GM12878 (cell line): ENCODE results near the gene LIG1. TPM values are rescaled to one million over a fixed set of nuclear protein-coding genes. Genes with fewer than 3 reads are reported as not detected.

Source experiments
- ATAC-seq: fragments of 200-7000 bp; cut with Tn5 transposase; 3 replicates; pipeline ENCODE4 v1.9.1; 2020; ENCODE audit warnings: mild to moderate bottlenecking, moderate library complexity
- BruUV-seq: library from RNA; stranded (reverse); fragments of 400-500 nt; replicated peaks from 2 replicates; lab custom pipeline; 2021; lab: Mats Ljungman, UMichigan
- CTCF ChIA-PET: fragments of 300-600 bp; sonication (Branson Sonifier 250); formaldehyde crosslinking; extraction: SDS; loops from one replicate; lab custom pipeline; 2021; ENCODE audit warnings: inconsistent platforms; lab: Yijun Ruan, JAX
- POLR2A ChIA-PET: fragments of 350-600 bp; formaldehyde crosslinking; extraction: SDS; loops from one replicate; lab custom pipeline; 2021; ENCODE audit warnings: inconsistent platforms; lab: Charles Lee
- RAD21 ChIA-PET: fragments of 300-600 bp; sonication (Branson Sonifier 250); formaldehyde crosslinking; loops from one replicate; lab custom pipeline; 2023; ENCODE audit warnings: antibody characterized with exemption; ENCODE audit not compliant: unreplicated experiment; lab: Charles Lee
- SMC1A ChIA-PET: fragments of 300-600 bp; sonication (Branson Sonifier 250); formaldehyde crosslinking; loops from one replicate; lab custom pipeline; 2023; ENCODE audit not compliant: unreplicated experiment, uncharacterized antibody; lab: Charles Lee
- DNase-seq: peaks from one replicate; pipeline ENCODE4 v3.0.0-alpha.2; 2011; ENCODE audit warnings: low read depth, low spot score
- FAIRE-seq: peaks from 3 replicates; lab custom pipeline; 2011; peaks lifted over from hg19 to GRCh38; lab: Jason Lieb, UNC
- H2AFZ ChIP-seq: 2 replicates; pipeline ENCODE4 v1.6.0; 2011; ENCODE audit warnings: low read depth, low read length, control low read depth; ENCODE audit not compliant: control insufficient read depth
- H3K27ac ChIP-seq: 2 replicates; pipeline ENCODE4 v1.5.1; 2011; ENCODE audit warnings: control low read depth; ENCODE audit not compliant: control insufficient read depth, insufficient read depth
- H3K27me3 ChIP-seq, 2 experiments: replicated peaks in 1 of 2; 2 replicates each; pipeline versions ENCODE4 v1.6.0 to v1.6.1; 2011; ENCODE audit warnings: low read length in 1 of 2; ENCODE audit not compliant: control insufficient read depth in 2 of 2, insufficient read depth in 2 of 2
- H3K36me3 ChIP-seq, 2 experiments: 2 replicates each; pipeline ENCODE4 v1.5.1; 2011; ENCODE audit warnings: low read length in 1 of 2; ENCODE audit not compliant: control insufficient read depth in 2 of 2, insufficient read depth in 2 of 2
- H3K4me1 ChIP-seq: 2 replicates; pipeline ENCODE4 v1.6.1; 2011; ENCODE audit warnings: mild to moderate bottlenecking, low read length, moderate library complexity, mixed read lengths; ENCODE audit not compliant: control insufficient read depth, insufficient read depth
- H3K4me2 ChIP-seq: 2 replicates; pipeline ENCODE4 v1.6.0; 2011; ENCODE audit warnings: control low read depth; ENCODE audit not compliant: control insufficient read depth, insufficient read depth
- H3K4me3 ChIP-seq: fragments of 200-600 bp; sonication (generic); 2 replicates; pipeline ENCODE4 v1.5.1; 2016
- H3K79me2 ChIP-seq: 2 replicates; pipeline ENCODE4 v1.6.0; 2011; ENCODE audit warnings: low read length; ENCODE audit not compliant: control insufficient read depth, insufficient read depth
- H3K9ac ChIP-seq: 2 replicates; pipeline ENCODE4 v1.8.0; 2011; ENCODE audit warnings: low read length, control low read depth, mixed read lengths; ENCODE audit not compliant: control insufficient read depth, insufficient read depth
- H3K9me3 ChIP-seq: replicated peaks from 3 replicates; pipeline ENCODE4 v1.5.1; 2011; ENCODE audit warnings: mild to moderate bottlenecking, low read length; ENCODE audit not compliant: control insufficient read depth, insufficient read depth
- H4K20me1 ChIP-seq: 2 replicates; pipeline ENCODE4 v1.6.0; 2011; ENCODE audit not compliant: control insufficient read depth, insufficient read depth
- ATF3 ChIP-seq: IDR thresholded peaks from 2 replicates; pipeline ENCODE4 v1.6.1; 2011; ENCODE audit warnings: low read depth, mild to moderate bottlenecking, low read length, moderate library complexity, borderline replicate concordance; ENCODE audit errors: extremely low read depth
- BCL11A ChIP-seq: IDR thresholded peaks from 2 replicates; pipeline ENCODE4 v1.6.1; 2011; ENCODE audit warnings: low read depth, low read length
- CEBPZ ChIP-seq: fragments of 150-350 bp; IDR thresholded peaks from 2 replicates; pipeline ENCODE4 v1.6.1; 2016; ENCODE audit warnings: low read depth, low read length
- CHD1 ChIP-seq: IDR thresholded peaks from 2 replicates; pipeline ENCODE4 v1.6.1; 2012; ENCODE audit warnings: low read depth, low read length, improper control_type of control experiment
- CHD4 ChIP-seq: fragments of 200-600 bp; sonication (generic); IDR thresholded peaks from 2 replicates; pipeline ENCODE4 v1.6.1; 2016; ENCODE audit warnings: mild to moderate bottlenecking
- EZH2 ChIP-seq: IDR thresholded peaks from 2 replicates; pipeline ENCODE4 v1.6.1; 2012; ENCODE audit warnings: low read depth, mild to moderate bottlenecking, control low read depth, inconsistent platforms, low read length, borderline replicate concordance; ENCODE audit not compliant: control insufficient read depth
- FOS ChIP-seq: IDR thresholded peaks from 3 replicates; pipeline ENCODE4 v1.6.1; 2011; ENCODE audit warnings: borderline replicate concordance; ENCODE audit not compliant: insufficient read length; ENCODE audit errors: extremely low read depth
- FOXK2 ChIP-seq: fragments of 450-650 bp; IDR thresholded peaks from 2 replicates; pipeline ENCODE4 v1.6.1; 2017; ENCODE audit warnings: mild to moderate bottlenecking, moderate library complexity
- GABPA ChIP-seq: IDR thresholded peaks from 2 replicates; pipeline ENCODE4 v1.6.1; 2014; ENCODE audit warnings: antibody characterized with exemption, low read depth, mild to moderate bottlenecking, inconsistent platforms
- MAX ChIP-seq: IDR thresholded peaks from 2 replicates; pipeline ENCODE4 v1.6.1; 2012; ENCODE audit warnings: low read depth, low read length, improper control_type of control experiment
- NFIC ChIP-seq: IDR thresholded peaks from 2 replicates; pipeline ENCODE4 v1.6.1; 2012; ENCODE audit warnings: low read depth, mild to moderate bottlenecking, inconsistent platforms, low read length, moderate library complexity
- NKRF ChIP-seq: fragments of 450-650 bp; conservative IDR thresholded peaks from 2 replicates; pipeline ENCODE4 v1.6.1; 2017; ENCODE audit warnings: mild to moderate bottlenecking, moderate library complexity
- POLR2A ChIP-seq: IDR thresholded peaks from 2 replicates; pipeline ENCODE4 v1.6.1; 2011; ENCODE audit warnings: low read depth, mild to moderate bottlenecking, low read length
- RUNX3 ChIP-seq: IDR thresholded peaks from 2 replicates; pipeline ENCODE4 v1.6.1; 2012; ENCODE audit warnings: low read length, inconsistent platforms
- SIN3A ChIP-seq: IDR thresholded peaks from 2 replicates; pipeline ENCODE4 v1.6.1; 2012; ENCODE audit warnings: low read depth, low read length, improper control_type of control experiment
- SMAD5 ChIP-seq: IDR thresholded peaks from 2 replicates; pipeline ENCODE4 v1.6.1; 2016; ENCODE audit warnings: antibody characterized with exemption, low read depth
- SMC3 ChIP-seq: IDR thresholded peaks from 2 replicates; pipeline ENCODE4 v1.6.1; 2011; ENCODE audit warnings: low read length, improper control_type of control experiment, borderline replicate concordance
- ZSCAN29 ChIP-seq: fragments of 450-650 bp; IDR thresholded peaks from 2 replicates; pipeline ENCODE4 v1.6.1; 2017; ENCODE audit warnings: mild to moderate bottlenecking, moderate library complexity
- WGBS: methylation state at CpG from one replicate; pipeline ENCODE4 v1.1.6; 2016; ENCODE audit warnings: low lambda C conversion rate; ENCODE audit not compliant: insufficient replicate concordance, insufficient coverage; ENCODE audit errors: missing lambda C conversion rate; 5-methylcytosine and 5-hydroxymethylcytosine counted together
- in situ Hi-C: fragments of 300-500 bp; cut with MboI; formaldehyde crosslinking; loops from 9 replicates; pipeline ENCODE4 v1.14.3; 2018; ENCODE audit warnings: mixed read lengths
- intact Hi-C: fragments of 100-400 bp; cut with micrococcal nuclease; formaldehyde crosslinking; loops from one replicate; pipeline ENCODE4 v1.14.2; 2022; ENCODE audit not compliant: unreplicated experiment
- polyA plus RNA-seq, 11 experiments: library from polyadenylated mRNA; depleted of rRNA in 4 of 11; unstranded in 6 of 11; stranded (reverse) in 5 of 11; fragments of >200 nt; fragmentation: Nextera tagmentation in 4 of 11; fragmentation: Illumina TruSeq in 1 of 11; extraction: Ambion mirVana in 4 of 11; extraction: Trizol in 1 of 11; gene quantifications; 1 replicate in 1 of 11; 2 replicates in 10 of 11; pipeline versions ENCODE4 v1.2.1 to v1.2.3, GENCODE V29; 2011 to 2016; ENCODE audit warnings: inconsistent platforms in 2 of 11, missing spikeins in 2 of 11, low read depth in 1 of 11
- total RNA-seq, 4 experiments: library from RNA; depleted of rRNA in 3 of 4; stranded (reverse); fragments of >200 nt in 3 of 4; fragmentation: Illumina TruSeq in 1 of 4; extraction: Trizol in 1 of 4; gene quantifications; 2 replicates each; pipeline versions ENCODE4 v1.2.1 to v1.2.3, GENCODE V29; 2013 to 2021

Gene LIG1
- total and polyA plus RNA-seq, 10 of the 15 experiments (the other 5 are each of a cell fraction or from before 2014, with no cell fraction given), result 7.8 to 117 (median 73.7) TPM

- H3K27me3 ChIP-seq, result no peaks in the 10 kb centered on the region
- ChIA-PET SMC1A (no interaction called here), POLR2A (interaction anchor here (1.2 to 1.7 kb wide), 2 partner anchors 14 to 19 kb away, joined by 3 to 5 read pairs; partner anchors contain the start of gene PLA2G4C), CTCF (interaction anchor here (0.6 to 10.0 kb wide), 6 partner anchors 15 to 142 kb away, joined by 3 to 85 read pairs (median 4); partner anchors contain the start of gene PLA2G4C), RAD21 (no interaction called here)
- BruUV-seq, result no TSS peak
- FAIRE-seq, result no peak
- no peaks in the 10 kb centered on the region for H3K9me3 ChIP-seq
- H3K4me2 ChIP-seq, result no peak overlapping the region
- no peak overlapping the region for H3K4me3 ChIP-seq
- no peak overlapping the region for H2AFZ ChIP-seq
- H3K9ac ChIP-seq, result no peak overlapping the region
- DNase-seq, result no peak
- in situ Hi-C loops, result no loop called here
- intact Hi-C loops, result no loop called here
- H3K27ac ChIP-seq, result no peak overlapping the region
- 88% methylated on average over 12 of the region's 12 CpGs for WGBS
- H4K20me1 ChIP-seq, result no peaks in the 10 kb centered on the region
- H3K4me1 ChIP-seq, result peaks cover 13% of the 10 kb centered on the region
- H3K36me3 ChIP-seq, result peaks cover 7 to 13% of the 10 kb centered on the region in 2 experiments; a peak in 3 of 4 replicates
- H3K79me2 ChIP-seq, result no peaks in the 10 kb centered on the region
- ATAC-seq, result no peak
- no peak for TF ChIP-seq SIN3A
- TF ChIP-seq RUNX3, result no peak
- TF ChIP-seq SMC3, result no peak
- no peak for TF ChIP-seq EZH2
- TF ChIP-seq FOS, result no peak
- no peak for TF ChIP-seq CHD1
- no peak for TF ChIP-seq POLR2A
- no peak for TF ChIP-seq FOXK2
- no peak for TF ChIP-seq SMAD5
- no peak for TF ChIP-seq ZSCAN29
- no peak for TF ChIP-seq NFIC
- TF ChIP-seq NKRF, result no peak
- TF ChIP-seq MAX, result no peak
- no peak for TF ChIP-seq ATF3
- TF ChIP-seq CHD4, result no peak
- TF ChIP-seq CEBPZ, result no peak
- TF ChIP-seq GABPA, result no peak
- TF ChIP-seq BCL11A, result no peak
Observed at GRCh38 chr19:48123907-48124651, 46.1 kb downstream of the LIG1 start.
